ENCODE results near the gene IQCN.

The IQCN gene

DNA sequence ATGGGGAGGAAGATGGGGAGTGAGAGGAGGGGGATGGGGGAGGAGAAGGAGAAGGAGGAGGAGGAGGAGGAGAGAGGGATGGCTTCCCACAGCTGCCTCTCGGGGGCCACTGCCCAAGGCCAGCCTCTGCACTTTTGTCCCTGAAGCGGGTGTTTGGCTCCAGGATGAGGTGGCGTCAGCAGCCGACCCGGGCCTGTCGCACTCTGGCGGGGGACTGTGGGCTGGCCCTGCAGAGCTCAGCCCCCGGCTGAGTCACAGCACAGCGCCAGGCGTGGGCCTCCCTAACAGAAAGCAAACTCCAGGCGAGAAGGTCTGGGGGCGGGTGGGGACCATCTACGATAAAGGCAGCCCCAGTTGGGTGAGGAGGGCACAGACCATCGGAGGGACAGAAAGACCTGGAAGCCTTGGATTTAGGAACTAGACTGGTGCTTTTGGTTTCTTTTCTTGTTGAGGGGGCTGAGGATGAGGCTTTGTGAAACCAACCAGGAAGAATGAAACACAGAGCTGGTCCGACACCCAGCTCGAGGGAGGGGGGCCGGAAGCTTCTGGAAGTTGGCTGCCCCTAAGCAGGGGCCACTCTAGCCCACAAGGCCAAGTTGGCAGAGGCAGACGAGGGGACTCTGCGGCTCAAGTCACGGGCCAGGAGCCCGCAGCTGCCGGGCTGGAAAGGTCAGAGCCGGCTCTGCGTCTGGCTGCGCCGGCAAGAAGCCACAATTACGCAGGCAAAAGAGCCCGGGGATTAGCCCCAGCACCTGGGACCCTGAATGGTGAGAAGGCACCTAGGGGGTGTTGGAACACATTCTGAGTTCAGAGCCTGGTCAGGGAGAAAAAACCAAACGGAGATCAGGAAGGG, 30.4 kb upstream of the IQCN start:
- TF ChIP-seq POLR2AphosphoS5 (IDR thresholded peaks at IDR 0.05; ENCODE audit: low read depth, low read length) (peak; percentile 59; the same call in 1 of the 2 replicates), POLR2A (IDR thresholded peaks at IDR 0.05; ENCODE audit: low read depth, low read length) (peak; percentile 78; the same call in 1 of the 2 replicates), TAF1 (IDR thresholded peaks at IDR 0.05; ENCODE audit: borderline replicate concordance, low read depth, low read length) (peak; percentile 36; the same call in 1 of the 2 replicates)
- DNase-seq (ENCODE audit: insufficient read length) (peak; percentile 87), FAIRE-seq (peak; percentile 85)

GRCh38 chr19:18304208-18304457, 29.9 kb upstream of the IQCN start:
- FAIRE-seq (no peak), DNase-seq (ENCODE audit: insufficient read length) (no peak)
- TF ChIP-seq POLR2AphosphoS5 (IDR thresholded peaks at IDR 0.05; ENCODE audit: low read depth, low read length) (no peak), POLR2A (IDR thresholded peaks at IDR 0.05; ENCODE audit: low read depth, low read length) (no peak)

GRCh38 chr19:18301718-18302111, 27.5 kb upstream of the IQCN start:
- no peak for TF ChIP-seq POLR2A (IDR thresholded peaks at IDR 0.05; ENCODE audit: low read depth, low read length)
- no peak for TF ChIP-seq POLR2AphosphoS5 (IDR thresholded peaks at IDR 0.05; ENCODE audit: low read depth, low read length)
- TF ChIP-seq TAF1 (IDR thresholded peaks at IDR 0.05; ENCODE audit: borderline replicate concordance, low read depth, low read length), result no peak
- DNase-seq (ENCODE audit: insufficient read length), result no peak
- FAIRE-seq, result no peak

DNA sequence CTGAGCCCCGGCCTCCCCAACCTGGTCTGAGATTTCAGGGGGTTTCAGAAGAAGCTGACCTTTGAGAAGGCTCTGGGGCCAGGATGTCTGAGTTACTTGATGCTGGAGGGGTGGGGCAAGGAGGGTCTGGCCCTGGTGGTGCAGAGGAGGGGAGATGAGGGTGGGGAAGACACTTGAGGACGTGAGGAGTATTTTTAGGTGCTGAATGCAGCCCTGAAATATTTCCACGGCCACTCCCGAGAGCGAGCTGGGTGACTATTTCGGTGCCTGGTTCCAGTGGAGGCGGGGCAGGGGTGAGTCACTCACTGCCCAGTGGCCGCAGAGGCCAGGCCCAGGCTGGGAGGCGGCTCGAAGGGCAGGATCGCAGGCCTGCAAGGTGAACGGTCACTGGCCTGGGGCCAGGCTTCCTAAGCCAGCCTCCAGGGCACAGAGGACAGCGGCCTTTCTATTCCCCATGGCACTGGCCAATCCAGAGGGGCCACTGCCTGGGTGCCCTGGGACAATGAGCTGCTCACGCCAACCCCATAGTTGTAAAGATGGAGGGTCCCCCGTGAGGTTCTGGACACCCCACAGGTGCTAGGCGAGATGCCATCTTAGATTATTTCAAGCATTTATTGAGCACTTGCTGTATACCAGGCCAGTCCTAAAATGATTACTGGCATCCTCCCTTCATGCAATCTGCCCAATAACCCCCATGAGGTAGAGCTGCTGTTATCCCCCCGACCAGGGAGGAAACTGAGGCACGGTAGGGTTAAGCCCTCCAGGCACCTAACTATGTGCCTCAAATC, 26.9 kb upstream of the IQCN start:
- no peak for FAIRE-seq
- no peak for DNase-seq (ENCODE audit: insufficient read length)
- no peak for TF ChIP-seq POLR2AphosphoS5 (IDR thresholded peaks at IDR 0.05; ENCODE audit: low read depth, low read length)
- no peak for TF ChIP-seq POLR2A (IDR thresholded peaks at IDR 0.05; ENCODE audit: low read depth, low read length)

DNA sequence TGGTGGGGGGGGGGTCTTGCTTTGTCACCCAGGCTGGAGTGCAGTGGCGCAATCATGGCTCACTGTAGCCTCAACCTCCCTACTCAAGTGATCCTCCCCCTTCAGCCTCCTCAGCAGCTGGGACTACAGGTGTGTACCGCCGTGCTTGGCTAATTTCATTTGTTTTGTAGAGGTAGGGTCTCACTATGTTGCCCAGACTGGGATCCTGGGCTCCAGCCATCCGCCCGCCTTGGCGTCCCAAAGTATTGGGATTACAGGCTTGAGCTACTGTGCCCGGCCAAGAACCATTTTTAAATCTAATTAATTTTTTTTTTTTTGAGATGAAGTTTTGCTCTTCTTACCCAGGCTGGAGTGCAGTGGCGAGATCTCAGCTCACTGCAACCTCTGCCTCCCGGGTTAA, 25.4 kb upstream of the IQCN start:
- FAIRE-seq (no peak), DNase-seq (ENCODE audit: insufficient read length) (no peak)
- TF ChIP-seq TAF1 (IDR thresholded peaks at IDR 0.05; ENCODE audit: borderline replicate concordance, low read depth, low read length) (no peak), POLR2AphosphoS5 (IDR thresholded peaks at IDR 0.05; ENCODE audit: low read depth, low read length) (no peak), POLR2A (IDR thresholded peaks at IDR 0.05; ENCODE audit: low read depth, low read length) (no peak)

DNA sequence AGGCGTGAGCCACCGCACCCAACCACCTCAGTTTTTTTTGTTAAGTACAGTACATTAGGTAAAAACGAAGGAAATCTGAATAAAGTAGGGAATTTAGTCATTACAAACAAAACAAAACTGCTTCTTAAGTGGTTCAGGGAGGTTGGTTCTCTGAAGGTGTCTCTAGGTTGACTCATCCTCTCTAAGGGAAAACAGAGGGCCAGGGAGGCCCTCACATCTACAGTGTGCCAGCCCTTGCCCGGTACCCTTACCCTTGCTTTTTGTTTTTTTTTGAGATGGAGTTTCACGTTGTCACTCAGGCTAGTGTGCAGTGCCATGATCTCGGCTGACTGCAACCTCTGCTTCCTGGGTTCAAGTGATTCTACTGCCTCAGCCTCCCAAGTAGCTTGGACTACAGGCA, 24.3 kb upstream of the IQCN start:
- DNase-seq (ENCODE audit: insufficient read length), result no peak
- no peak for FAIRE-seq
- TF ChIP-seq POLR2AphosphoS5 (IDR thresholded peaks at IDR 0.05; ENCODE audit: low read depth, low read length) (no peak), TAF1 (IDR thresholded peaks at IDR 0.05; ENCODE audit: borderline replicate concordance, low read depth, low read length) (no peak), POLR2A (IDR thresholded peaks at IDR 0.05; ENCODE audit: low read depth, low read length) (no peak)

DNA sequence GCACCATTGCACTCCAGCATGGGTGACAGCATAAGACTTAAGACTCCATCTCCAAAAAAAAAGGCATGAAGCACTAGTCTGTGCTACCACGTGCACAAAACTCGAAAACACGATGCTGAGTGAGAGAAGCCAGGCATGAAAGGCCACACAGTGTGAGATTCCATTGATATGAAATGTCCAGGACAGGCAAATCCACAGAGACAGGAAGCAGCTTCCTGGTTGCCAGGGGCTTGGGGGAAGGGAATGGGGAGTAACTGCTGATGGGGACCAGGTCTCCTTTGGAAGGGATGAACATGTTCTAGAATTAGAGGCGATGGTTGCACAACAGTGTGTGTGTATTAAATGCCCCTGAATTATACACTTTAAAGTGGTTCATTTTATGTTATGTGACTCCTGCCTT, 23.1 kb upstream of the IQCN start:
- no peak for FAIRE-seq
- TF ChIP-seq POLR2AphosphoS5 (IDR thresholded peaks at IDR 0.05; ENCODE audit: low read depth, low read length), result no peak
- TF ChIP-seq POLR2A (IDR thresholded peaks at IDR 0.05; ENCODE audit: low read depth, low read length), result no peak
- no peak for TF ChIP-seq TAF1 (IDR thresholded peaks at IDR 0.05; ENCODE audit: borderline replicate concordance, low read depth, low read length)

GRCh38 chr19:18295034-18295451, 20.8 kb upstream of the IQCN start:
- FAIRE-seq, result no peak
- TF ChIP-seq POLR2A (IDR thresholded peaks at IDR 0.05; ENCODE audit: low read depth, low read length), result no peak
- no peak for TF ChIP-seq POLR2AphosphoS5 (IDR thresholded peaks at IDR 0.05; ENCODE audit: low read depth, low read length)
- TF ChIP-seq TAF1 (IDR thresholded peaks at IDR 0.05; ENCODE audit: borderline replicate concordance, low read depth, low read length), result no peak

More for the DNA sequence above, 23.1 kb upstream of the IQCN start:
- no peak for DNase-seq (ENCODE audit: insufficient read length)

GRCh38 chr19:18294467-18294864, 20.2 kb upstream of the IQCN start:
- TF ChIP-seq POLR2AphosphoS5 (IDR thresholded peaks at IDR 0.05; ENCODE audit: low read depth, low read length) (no peak), TAF1 (IDR thresholded peaks at IDR 0.05; ENCODE audit: borderline replicate concordance, low read depth, low read length) (no peak), POLR2A (IDR thresholded peaks at IDR 0.05; ENCODE audit: low read depth, low read length) (no peak)
- FAIRE-seq (peak; percentile 46), DNase-seq (ENCODE audit: insufficient read length) (no peak)

More at GRCh38 chr19:18295034-18295451, 20.8 kb upstream of the IQCN start:
- DNase-seq (ENCODE audit: insufficient read length), result no peak

GRCh38 chr19:18293642-18294466, 19.6 kb upstream of the IQCN start:
- DNase-seq (ENCODE audit: insufficient read length) (no peak), FAIRE-seq (no peak)
- no peak for TF ChIP-seq POLR2AphosphoS5 (IDR thresholded peaks at IDR 0.05; ENCODE audit: low read depth, low read length)
- no peak for TF ChIP-seq POLR2A (IDR thresholded peaks at IDR 0.05; ENCODE audit: low read depth, low read length)
- TF ChIP-seq TAF1 (IDR thresholded peaks at IDR 0.05; ENCODE audit: borderline replicate concordance, low read depth, low read length), result no peak

Data from GM12892 (cell line).